ENCODE measurements around the gene SENP8. TPM values are rescaled to one million over a fixed set of nuclear protein-coding genes. Genes with fewer than 3 reads are reported as not detected.
"Not testable (repeated sequence)": the region's sequence is repeated elsewhere in the genome, so short reads cannot be mapped to it uniquely, and the experiment has no call there.

Gene SENP8
- polyA plus RNA-seq, 3 donors = 6.5 to 7.2 (median 6.6) TPM

DNA sequence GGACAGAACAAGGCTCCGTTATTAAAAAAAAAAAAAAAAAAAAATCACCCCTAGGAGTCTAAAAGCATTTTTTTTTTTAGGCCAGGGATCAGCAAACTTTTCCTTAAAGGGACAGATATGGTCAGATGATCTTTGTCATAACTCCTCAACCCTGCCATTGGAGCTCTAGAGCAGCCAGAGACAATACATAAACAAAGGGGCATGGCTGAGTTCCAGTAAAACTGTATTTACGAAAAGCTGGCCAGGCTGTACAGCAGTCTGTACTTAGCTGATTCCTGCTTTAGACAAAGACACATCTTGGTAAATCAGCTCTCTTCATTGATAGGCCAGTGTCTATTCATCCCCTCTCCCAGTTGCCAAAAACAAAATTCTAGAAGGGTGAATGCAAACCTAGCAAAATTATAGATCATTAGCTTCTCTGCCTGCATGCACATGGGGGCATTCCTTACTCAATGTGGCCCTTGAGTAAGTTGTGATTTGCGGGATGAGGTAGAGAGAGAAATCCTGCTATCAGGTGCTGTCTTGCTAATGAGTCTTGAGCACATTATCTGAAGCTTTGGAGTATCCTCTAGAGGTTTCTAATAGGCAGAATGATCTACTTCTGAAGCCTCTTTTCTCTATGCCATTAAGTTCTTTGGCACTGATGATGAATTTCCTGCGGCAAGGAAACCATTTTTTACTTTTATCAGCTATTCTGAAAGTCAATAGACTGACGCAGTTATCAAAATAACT, 35.2 kb downstream of the SENP8 start:
- no peak for DNase-seq

GRCh38 chr15:72154316-72154715, 36.1 kb downstream of the SENP8 start:
- DNase-seq = no peak

GRCh38 chr15:72155003-72155621, 36.9 kb downstream of the SENP8 start:
- peak; percentile 91 for DNase-seq

GRCh38 chr15:72155635-72156616, 37.7 kb downstream of the SENP8 start:
- DNase-seq = peak; percentile 90

DNA sequence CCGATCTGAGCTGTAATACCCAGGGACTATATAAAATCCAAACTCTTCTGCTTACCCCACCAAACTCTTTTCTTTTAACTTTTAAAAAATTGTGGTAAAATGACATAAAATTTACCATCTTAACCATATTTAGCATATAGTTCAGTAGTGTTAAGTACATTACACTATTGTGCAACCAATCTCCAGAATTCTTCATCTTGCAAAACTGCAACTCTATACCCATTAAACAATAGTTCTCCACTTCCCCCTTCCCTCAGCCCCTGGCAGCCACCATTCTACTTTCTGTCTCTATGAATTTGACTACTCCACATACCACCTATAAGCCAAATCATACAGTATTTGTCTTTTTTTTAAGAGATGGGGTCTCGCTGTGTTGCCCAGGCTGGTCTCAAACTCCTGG, 38.7 kb downstream of the SENP8 start:
- no peak for DNase-seq

DNA sequence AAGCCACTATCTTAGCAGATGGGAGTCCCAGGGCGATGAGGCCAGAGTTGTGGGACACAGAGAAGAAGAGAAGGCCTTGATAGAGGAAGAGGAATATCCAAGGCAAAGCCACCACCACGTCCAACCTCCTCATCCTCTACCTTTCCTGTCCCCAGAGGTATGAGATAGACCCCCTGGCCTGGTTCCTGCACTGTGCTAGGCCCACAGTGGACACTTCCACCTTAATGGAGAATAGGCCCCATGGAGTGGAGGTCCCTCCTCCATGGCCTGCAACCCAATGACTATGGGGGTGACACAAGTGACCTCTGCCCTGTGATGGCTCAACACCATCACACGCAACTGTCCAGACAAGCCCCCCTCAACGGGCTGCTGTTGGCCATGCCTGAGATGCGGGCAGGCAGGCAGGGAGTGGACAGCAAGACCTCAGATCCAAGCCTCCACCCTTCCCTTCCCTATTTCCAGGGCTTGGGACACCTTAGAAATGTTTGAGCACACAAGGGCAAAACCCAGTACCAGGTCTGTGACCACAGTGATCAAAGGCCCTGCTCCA, 42.6 kb downstream of the SENP8 start:
- DNase-seq = no peak

DNA sequence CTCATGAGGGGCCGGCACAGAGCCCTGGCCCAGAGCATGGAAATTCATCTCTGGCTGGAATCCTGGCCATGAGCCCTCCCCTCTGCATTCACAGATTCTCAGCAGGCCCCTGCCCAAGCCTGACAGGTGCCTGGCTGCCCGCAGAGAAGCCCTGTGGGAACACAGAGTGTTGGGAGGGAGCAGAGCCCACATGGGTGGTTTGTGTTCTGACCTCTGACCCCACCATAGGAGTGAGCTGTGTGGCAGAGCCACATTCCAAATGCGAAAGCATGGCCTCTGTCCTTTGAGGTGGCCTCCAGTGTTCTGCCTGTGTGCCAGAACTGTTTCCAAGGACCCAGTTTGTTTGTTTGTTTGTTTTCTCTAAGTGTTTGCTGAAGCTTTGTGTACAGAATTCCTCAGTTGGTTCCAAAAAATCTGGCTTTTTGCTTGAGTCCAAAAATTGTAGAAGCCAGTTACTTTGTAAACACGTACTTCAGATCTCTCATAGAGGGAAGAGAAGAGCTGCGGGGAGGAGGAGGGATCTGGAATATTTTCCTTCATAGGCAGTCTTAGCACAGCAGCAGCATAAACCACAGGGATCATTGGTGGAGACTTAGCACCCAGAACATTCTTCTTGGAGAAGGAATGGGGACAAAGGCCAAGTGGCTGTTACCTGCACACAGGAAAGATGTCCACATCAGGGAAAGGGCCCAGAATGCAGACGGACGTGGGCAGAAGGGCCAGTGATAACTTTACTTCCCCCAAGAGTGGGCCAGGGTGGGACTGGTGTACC, 43.3 kb downstream of the SENP8 start:
- no peak for DNase-seq

DNA sequence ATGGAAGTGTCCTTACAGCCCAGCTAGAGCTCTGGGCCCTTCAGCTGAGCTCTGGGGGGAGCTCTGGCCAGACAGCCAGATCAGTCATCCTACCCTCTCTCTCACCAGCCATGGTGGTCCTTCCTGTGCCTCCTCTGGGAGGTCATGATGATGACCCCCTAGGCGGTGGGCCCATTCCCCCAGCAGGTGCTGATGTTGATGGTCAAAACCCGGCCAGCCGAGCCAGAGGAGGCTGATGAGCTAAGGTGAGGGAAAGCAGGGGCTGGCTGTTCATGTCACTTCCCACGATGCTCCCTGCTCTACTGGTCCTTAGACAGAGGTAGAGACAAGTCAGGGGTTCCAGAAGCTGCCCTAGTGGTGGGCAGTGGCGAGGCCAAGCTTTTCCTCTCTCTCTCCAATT, 44.4 kb downstream of the SENP8 start:
- DNase-seq = no peak

DNA sequence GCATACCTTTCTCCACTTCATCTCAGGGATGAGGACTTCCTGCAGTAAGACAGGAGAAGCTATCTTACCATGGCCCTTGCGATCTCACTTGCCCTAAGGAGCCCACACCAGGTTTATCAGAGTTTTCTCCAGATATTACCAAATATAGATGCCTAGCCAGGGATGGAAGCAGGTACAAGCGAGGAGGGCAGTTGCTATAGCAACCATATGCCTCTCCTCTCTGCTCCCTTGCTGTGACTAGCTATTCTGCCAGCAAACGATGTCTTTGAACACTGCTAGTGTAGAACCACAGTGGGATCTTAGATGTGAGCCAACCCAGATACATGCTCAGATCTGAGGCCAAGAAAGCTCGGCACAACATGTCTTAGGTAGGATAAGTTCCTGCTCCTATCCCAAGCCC, 45.5 kb downstream of the SENP8 start:
- DNase-seq = no peak

DNA sequence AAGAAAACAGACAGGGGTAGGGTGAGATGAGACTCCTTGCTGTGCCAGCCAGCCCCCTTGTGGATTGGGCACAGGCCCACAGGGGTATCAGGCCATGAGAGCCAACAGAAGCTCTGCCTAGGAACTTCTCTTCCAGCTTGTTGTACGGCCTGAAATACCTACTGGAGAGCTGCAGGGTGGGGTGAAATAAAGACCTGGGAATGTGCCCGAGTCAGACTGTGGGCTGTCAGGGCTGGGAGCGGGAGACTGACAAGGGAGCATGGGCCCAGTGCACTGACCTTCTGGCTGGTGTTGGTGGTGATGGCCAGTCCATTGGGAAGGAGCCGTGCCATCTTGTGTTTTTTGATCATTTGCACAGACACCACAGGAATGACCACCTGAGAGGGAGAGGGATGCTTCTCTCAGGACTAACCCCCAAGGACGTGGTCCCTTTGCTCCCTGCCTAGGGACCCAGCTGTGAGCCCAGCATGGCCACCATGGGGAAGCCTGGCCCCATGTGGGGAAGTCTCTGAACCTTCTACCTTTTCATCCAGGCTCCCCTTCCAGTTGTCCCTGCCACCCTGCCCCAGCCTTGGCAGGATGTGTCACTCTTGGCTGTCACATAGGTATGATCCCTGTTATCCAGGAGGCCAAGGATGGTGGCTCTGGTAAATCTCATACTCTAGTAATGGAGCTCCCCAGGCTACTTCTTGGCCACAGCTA, 48.7 kb downstream of the SENP8 start:
- no peak for DNase-seq

DNA sequence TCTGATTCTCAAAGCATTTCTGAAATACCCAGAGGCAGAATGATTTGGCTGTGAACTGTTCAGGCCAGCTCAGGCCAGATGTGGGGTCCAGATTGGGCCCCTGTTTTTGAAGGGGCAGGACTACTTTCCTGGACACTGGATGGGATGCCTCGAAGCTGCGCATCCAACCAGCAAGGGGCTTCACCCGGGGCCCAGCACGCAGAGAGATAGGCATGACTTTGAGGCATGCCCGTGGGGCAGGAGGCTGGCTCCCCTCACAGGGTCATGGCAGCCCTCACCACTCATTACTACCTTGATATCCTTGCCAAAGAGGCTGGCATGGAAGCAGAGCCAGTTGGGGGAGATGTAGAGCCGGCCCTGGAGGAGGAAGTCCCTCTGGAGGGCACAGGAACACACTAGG, 49.2 kb downstream of the SENP8 start:
- DNase-seq = no peak

GRCh38 chr15:72168131-72168807, 50.1 kb downstream of the SENP8 start:
- DNase-seq = peak; percentile 29

DNA sequence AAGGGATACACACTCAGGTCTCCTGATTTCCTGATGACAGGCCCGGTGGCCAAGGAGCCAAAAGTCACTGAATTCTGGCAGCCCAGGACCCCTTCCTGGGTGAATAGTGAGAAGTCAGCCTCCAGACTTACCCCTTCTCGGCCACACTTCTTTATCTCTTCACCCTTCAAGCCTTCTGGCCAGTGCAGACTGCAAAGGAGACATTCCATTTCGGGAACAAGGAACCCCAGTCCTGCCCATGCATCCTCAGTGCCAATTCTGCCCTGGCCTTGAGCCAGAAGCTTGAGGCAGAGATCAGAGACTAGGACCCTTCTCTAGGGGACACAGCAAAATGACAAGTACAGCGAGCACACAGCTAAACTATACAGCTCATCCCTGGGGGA, 50.6 kb downstream of the SENP8 start:
- no peak for DNase-seq

DNA sequence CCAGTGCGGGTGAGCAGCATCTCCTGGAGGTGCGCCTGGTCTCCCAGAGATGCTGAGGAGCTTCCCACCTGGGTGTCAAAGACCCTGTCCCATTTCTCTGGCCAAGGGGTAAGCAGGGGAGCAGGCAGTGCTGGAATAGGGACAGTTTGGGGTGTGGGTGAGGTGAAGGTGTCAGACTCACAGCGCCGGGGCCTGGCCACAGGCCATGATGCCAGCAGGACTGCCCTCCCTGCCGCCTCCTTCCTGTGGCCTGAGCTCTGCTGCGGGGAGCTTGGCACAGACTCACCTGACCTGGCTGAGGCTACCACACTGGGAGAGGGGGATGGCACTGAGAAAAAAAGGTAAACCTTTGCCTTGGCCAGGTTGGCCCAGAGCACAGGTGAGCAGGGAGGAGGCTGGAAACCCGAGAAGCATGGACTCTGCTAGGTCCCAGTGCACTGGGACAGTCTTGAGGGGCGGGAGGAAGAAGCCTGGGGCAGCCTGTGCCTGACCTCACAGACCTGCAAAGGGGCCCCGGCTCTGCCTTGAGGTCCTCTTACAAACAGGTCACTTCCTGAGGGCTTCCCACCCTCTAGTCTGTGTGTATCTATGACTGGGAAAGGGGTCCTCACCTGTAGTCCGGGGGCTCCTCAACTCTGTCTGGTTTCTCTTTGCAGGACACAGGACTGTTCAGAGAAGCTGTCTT, 51.2 kb downstream of the SENP8 start:
- DNase-seq = no peak

GRCh38 chr15:72169921-72170611, 51.9 kb downstream of the SENP8 start:
- DNase-seq = no peak

DNA sequence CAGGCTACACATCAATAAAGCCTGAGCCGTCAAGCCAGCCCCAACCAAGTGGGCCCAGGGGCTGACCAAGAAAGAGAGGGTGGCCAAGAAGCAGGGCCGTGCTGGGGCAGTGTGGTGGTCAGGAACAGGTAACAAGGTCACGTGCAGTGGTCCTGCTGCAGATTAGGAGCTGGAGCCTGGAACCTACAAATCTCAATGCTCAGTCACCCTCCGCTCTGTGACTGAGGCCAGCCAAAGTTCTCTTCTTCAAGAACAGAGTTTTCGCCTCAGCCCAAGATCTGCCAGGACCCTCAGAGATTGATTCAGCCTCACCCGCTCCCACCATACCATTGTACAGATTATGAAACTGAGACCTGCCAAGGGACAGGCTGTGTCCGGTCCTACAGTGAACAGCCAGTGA, 52.5 kb downstream of the SENP8 start:
- DNase-seq = no peak

DNA sequence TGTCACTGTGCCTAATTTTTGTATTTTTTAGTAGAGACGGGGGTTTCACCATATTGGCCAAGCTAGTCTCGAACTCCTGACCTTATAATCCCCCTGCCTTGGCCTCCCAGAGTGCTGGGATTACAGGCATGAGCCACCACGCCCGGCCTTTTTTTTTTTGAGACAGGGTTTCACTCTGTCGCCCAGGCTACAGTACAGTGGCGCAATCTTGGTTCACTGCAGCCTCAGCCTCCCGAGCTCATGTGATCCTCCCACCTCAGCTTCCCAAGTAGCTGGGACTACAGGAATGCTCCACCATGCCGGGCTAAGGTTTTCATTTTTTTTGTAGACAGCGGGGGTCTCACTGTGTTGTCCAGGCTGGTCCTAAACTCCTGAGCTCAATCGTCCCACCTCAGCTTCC, 53.8 kb downstream of the SENP8 start:
- not testable (repeated sequence) for DNase-seq

- no peak for DNase-seq
Measured at GRCh38 chr15:72172796-72173195, 54.6 kb downstream of the SENP8 start.

DNA sequence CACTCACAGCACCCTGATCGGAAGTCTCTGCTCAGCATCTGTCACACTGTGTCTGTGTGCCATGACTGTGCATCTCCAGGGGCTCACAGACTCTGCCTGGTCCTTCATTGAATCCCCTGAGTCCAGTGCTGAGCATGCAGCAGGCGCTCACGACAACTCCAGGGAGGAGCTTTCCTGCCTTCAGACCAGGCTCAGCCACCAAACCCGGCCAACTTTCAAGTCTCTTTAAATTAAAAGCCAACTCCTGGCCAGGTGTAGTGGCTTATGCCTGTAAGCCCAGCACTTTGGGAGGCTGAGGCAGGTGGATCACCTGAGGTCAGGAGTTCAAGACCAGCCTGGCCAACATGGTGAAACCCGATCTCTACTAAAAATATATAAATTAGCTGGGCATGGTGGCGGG, 55.2 kb downstream of the SENP8 start:
- no peak for DNase-seq

Measured in renal pelvis (tissue), 4 donors.